SW480 (cell line): ENCODE measurements around the gene S100A7.
"Not testable (repeated sequence)": the region's sequence is repeated elsewhere in the genome, so short reads cannot be mapped to it uniquely, and the experiment has no call there.

ENCODE experiments used
- DNase-seq: peaks from one replicate; pipeline ENCODE4 v3.0.0-alpha.2; 2016; ENCODE audit warnings: low spot score

Gene S100A7

DNA sequence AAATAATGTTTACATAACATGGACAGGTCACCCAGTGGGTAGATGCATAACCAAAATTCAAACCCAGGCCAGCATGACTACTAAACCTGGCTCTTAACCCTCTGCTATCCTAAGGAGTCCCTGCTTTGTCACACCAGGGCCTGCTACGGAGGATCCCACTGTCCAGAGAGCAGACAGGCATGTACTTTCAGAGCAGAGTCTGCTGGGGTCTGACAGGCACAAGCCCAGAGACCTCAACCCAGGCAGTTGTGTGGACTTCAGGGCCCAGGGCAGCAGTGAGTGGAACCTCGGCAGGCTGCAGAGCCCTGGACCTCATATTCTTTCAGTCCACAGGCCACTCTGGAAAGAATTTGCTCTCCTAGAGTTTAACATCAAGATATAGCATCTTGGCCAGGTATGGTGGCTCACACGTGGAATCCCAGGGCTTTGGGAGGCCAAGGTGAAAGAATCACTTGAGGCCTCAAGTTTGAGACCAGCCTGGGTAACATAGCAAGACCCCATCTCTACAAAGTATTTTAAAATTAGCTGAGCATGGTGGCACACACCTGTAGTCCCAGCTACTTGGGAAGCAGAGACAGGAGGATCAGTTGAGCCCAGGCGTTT is 16.1 kb upstream of the S100A7 start:
- DNase-seq: no peak

DNA sequence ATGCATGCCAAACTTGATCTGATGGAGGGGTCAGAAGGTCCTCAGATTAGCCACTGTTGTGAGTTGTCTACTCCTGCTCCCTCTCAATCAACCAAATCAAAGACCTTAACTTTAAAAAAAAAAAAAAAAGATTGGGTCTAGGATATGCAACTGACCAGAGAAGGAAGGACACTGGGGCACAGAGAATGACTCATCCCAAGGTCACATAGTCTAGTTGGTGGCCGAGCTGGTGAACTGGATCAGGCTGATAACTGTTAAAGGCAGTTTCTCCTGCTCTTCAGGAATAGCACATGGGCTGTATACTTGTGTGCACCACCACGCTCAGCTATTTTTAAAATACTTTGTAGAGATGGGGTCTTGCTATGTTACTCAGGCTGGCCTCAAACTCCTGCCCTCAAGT is 14.8 kb upstream of the S100A7 start:
- DNase-seq: no peak

DNA sequence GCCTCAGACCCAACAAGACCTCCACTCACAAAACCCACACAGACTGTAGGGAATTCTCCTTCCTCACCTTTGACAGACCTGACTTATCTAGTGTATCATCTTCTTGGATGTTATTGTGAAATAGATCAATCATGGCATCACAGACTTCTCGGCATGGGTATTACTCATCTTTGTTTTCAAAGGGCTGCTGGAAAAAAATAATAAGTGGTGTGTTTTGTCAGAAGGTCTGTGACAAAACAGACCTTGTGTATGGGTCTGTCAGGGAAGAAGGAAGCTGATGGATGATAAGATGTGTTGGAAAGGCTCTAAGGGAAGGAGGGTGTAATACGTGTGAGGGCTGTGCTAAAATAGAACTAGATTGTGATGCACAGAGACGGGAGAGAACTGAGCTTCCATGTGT is 13.9 kb upstream of the S100A7 start:
- no peak for DNase-seq

DNA sequence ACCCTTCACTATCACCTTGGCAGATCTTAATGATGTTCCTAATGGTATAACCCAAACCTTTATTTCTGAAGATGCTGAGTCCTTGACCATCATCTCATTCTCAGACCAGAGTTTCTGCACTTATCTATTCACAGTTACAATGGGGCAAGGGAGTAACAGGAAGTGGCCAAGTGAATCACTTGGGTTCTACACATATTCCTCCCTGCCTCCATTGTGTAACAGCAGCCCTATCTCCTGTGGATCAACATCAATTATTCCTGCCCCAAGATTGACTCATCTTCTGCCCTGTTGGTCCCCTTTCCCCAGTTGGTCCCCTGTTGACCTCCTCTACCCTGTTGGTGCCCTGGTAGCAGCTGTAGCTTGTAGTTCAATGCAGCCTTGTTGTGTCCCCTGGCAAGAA is 10.3 kb upstream of the S100A7 start:
- no peak for DNase-seq

DNA sequence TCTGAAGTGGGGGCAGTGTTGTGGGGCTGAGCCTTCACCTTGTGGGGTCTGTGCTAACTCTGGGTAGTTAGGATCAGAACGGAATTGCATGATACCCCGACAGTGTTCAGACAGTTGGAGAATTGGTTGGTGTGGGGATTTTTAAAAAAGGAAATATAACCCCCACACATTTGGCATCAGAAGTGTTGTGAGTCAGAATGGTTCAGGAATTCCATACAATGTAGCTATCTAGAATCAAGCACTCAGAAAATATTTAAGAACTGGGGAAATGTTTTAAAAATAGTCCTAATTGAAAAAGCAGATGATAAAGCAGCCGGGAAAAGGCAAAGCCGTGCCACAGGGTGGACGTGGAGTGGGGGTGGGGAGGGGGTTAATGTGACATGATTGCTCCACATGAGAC is 6.5 kb upstream of the S100A7 start:
- no peak for DNase-seq

DNA sequence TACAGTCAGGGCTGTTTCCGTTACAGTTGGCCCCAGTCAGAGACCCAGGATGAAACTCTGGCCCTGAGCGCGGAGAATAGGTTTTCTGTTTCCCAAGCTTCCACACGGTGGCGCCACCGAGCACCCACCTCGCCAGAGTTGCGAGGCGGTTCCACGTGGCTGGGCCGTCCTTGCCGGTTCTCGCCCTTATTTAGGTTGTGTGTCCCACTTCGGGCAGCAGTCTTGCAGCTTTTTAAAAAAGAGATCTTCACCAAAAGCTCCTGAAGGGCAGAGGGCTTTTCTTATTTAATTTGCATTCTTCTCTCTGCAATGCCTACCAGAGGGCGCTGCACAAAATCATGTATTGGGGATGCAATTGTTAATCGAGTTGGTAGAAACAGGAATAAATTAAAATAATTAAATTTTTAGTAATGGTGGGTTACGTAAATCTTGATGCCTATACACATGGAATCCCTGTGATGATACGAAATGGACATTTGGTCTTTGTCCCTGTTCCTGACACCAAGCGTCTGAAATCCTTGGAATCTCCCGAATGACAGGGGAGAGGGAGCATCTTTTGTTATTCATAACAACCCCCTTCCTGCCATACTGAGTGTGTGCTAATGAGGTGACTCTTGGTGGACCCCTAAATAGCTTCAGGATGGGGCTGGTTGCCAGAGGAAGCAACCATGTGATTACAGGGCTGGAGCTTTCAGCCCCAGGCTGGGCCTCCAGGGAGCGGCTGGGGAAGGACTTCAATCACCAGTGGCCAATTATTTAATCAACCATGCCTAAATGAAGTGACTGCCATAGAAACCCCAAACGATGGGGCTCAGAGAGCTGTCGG is 5.6 kb upstream of the S100A7 start:
- peak; percentile 4 for DNase-seq

DNA sequence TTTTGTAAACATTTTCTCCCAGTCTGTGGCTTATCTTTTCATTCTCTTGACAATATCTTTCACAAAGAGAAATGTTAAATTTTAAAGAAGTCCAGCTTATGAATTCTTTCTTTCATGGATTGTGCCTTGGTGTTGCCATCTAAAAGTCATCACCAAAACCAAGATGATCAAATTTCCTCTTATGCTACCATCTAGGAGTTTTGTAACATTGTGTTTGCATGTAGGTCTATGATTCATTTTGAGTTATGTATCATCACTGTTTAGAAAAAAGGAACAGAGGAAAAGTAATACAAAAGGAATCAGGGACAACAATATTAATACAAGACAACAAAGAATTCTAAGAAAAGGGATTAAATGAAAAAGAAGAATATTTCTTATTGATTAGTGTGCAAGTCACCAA is 2.3 kb upstream of the S100A7 start:
- not testable (repeated sequence) for DNase-seq

DNA sequence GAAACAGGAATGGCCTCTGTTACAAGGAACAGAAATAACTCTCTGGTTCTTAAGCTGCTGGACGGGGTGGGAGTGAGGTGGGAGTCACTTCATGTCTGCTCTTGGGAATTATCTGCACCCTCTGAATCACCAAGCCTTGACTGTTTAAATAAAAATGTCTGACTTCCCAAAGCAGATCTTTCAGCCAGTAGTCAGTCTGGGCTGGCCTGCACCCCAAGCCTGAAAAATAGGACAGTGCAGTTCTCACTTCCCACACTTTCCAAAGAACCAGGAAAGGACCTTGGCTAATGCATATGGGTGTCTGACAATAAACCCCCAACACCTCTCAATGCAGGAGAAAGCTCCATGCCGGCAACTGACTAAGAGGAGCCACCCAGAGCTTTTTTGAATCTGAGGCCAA is 796 bp downstream of the S100A7 start:
- DNase-seq: no peak

DNA sequence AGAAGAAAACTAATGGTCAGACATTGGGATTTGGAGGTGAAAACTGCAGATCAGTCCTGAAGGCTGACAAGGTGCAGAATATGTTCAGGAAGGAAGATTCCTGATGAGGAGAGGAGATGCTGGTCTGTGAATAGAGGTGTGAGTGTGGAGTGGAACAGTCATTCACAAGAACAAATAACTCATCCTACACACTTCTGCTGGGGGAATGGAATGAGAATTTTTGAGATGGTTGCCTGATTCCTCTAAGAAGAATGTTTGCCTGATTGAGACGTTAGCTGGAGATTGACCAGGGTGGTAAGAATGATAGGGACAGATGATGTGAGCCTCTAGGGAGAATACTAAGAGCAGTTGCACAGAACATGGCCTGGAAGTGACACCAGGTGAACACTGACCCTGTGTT is 4.1 kb downstream of the S100A7 start:
- DNase-seq: no peak

DNA sequence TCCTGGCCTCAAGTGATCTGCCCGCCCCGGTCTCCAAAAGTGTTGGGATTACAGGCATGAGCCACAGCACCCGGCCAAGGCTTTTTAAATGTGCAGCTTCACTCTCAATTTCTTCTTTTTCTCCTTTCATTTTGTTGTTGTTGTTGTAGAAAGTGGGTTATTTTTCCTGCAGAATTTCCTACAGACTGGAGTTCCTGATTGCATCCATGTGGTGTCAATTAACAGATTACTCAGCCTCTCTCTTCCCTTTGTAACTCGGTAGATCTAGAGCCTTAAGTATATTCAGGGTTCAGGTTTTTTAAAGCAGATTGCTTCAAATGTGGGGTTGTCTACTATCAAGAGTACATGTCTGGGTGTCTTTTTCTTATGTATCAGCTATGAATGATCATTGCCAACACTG is 11.6 kb downstream of the S100A7 start:
- DNase-seq: not testable (repeated sequence)

DNA sequence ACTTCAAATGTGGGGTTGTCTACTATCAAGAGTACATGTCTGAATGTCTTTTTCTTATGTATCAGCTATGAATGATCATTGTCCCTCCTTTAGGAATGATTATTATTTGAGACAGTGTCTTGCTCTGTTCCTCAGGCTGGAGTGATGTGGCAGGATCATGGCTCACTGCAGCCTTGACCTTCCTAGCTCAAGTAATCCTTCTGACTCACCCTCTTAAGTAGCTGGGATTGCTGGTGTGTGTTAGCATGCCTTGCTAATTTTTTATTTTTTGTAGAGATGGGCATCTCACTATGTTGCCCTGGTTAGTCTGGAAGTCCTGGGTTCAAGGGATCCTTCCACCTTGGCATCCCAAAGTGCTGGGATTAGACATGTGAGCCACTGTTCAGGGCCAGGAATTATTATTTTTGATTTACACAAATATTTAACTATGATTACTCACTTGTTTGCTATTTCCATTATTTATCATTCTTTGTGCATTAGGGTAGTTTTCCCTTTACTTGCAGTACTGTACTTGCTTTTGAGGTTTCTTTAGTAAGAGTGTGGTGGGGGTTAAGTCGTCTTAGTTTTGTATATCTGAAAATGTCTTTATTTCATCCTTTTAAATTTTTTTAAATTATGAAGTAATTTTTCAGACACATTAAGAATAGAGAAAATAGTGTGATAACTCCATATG is 12.8 kb downstream of the S100A7 start:
- DNase-seq: no peak

DNA sequence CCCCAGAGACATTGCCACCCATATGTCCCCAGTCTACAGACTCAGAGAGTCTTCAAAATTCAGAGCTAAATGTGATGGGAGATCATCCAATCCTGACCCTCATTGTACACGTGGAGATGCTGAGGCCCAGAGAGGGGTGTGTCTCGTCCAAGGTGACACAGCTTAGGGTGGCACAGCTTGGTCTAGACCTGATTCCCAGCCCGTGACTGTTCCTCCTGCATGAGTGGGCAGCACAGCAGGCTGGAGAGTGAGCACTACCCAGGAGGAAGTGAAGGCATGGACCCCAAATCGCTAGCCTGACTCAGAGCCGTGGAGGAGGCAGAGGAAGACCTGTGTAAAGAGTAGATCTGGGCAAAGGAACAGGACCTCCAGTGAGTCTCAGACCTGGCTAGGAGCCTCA is 16.4 kb downstream of the S100A7 start:
- DNase-seq: no peak

DNA sequence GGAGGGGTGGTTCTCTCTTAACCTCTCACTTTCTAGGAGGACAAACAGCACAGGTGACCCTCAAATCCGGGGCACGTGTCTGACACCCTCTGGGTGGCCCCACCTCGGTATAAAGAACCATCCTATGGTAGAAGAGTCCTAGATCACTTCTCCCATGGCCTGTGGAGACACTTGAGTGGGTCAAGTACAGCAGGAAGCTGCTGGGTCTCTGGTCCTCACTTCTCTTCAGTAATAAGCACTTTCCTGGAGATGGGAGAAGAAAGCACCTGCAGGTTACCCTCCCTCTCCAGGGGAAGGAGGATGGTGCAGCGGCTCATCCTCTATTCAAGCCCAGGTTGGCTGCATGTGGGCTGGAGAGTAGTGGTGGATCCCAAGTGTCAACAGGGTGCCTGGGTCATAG is 17.0 kb downstream of the S100A7 start:
- DNase-seq: no peak

DNA sequence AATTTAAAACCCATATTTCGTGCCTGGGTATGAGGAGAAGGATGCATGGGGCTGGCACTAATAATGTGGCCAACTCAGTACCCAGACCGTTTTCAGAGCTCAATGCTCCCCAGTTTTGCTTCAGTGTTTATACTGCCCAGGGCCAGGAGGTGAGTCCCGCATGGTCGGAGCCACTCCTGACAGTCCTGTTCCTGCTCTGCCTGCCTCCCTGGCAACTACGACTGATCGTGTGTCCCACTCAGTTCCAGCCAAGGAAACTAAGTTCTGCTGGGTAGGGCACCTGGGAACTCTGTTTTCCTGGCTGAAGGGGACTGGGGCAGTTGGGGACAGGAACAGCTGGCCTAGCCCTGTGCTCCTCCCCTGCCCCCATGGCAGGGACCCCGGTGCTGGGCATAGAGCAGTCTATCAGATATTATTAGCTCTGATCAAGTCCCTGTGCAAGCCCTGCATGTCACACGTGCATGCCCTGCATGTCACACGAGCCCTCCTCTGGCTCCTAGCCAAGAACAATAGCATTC is 19.2 kb downstream of the S100A7 start:
- no peak for DNase-seq

DNA sequence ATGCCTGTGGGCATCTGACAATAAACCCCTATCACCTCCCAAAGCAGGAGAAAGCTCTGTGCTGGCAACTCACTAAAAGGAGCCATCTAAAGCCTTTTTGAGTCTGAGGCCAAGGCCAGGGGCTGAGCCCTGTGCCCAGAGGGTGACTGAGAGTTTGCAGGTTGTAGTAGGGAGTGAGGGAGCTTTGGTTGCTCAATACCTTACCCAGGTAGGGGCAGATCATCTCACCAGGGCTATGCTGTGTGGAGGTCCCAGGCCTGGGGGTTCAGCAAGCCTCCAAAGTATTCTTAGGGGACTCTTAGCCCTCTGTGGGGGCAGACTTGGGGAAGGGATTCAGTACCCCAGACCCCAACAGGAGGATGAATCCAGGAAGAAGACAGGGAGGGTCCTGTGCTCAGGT is 21.2 kb downstream of the S100A7 start:
- no peak for DNase-seq

DNA sequence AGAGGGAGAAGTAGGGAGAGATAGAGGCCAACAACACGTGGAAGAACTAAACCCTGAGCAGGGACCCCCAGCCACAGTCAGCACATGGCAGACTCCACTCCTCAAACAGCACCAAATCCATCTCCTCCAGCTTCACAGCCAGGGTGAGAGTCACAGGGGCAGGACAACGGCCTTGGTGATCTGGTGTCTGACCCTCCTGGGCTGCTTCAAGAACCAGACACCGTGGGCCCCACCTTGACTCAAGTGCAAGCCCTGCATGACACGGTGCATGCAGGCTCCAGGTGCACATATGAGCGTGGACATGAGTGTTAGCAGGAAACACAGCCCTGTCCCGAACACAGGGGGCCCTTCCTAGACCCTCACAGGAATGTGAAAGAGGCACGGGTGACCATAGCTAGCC is 21.9 kb downstream of the S100A7 start:
- no peak for DNase-seq

DNA sequence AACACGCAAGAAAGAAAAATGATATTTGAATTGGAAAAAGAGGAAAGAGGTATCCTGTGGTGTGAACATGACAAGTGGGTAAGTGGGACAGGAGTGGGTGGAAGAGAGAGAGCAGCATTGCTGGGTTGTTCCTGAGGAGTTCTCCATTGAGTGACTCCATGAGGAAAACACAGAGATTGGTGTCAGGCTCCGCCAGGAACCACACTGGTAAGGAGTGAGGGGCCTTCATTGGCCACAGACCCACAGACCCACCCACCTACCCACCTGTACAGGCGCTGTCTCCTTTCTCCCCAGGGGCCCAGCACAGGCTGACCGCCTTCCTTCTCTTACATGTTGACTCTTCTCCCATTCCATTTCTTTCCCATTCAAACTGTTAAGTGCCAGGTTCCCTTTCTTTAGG is 23.2 kb downstream of the S100A7 start:
- no peak for DNase-seq

DNA sequence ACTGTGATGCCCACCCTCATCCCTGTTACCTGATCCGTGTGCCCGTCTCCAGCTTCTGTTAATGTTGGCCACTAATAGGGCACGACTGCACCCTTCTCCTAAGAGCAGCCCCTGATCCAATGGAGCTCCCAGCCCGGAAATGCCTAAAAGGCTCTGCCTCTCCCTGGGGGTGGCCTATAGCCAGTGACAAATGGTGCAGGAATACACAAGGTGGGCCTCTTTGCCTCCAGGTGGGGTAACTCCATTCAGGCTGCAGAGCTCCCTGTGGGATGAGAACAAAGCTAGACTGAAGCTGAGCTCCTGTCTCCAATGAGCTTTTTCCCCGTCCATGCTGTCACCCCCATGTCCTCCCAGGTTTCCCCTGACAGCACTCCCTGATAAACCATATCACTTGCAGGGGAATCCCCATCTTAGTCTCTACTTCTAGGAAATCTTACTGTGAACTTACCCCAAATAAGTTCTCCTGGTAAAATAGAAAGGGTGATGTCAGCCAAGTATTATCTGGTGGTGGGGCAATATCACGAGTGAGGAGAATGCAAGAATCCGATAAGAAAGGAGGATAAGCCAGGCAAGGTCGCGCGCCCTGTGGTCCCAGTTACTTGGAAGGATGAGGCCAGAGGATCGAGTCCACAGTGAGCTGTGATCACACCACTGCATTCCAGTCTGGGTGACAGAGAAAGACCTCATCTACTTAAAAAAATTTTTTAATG is 25.6 kb downstream of the S100A7 start:
- DNase-seq: no peak

DNA sequence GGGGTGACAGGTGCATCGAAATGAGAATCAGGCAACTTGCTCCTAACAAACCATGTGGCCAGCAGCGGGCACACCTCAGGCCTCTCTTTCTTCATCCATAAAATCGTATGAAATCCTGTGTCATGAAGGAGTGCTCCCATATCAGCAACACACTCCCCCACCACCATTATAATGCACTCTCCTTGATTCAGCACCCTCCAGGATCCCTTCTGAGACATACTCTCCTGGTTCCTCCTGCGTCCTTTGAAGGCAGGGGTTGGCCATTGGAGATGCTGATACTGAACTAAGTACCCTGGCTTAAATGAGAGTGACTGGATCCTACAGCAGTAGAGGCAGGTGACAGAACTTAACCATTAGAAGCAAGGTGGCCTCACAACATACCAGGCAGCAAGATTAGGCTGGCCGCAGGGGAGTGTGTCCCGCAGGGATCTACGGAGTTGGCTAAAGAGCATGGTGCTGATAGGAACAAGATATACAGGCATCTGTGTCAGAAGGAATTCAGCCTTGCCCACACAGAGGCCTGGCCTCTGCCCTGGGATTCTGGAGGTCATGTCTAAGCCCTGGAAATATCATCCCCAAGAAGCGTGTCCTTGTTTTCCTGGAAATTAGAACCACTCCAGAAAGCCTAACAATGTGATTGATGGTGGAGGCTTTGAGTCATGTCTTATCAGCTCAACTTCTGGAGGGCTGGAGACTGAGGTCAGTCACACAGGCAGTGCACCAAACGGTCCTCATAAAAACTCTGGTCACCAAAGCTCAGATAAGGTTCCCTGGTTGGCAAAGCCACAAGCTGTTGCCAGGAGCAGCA is 27.4 kb downstream of the S100A7 start:
- DNase-seq: no peak

DNA sequence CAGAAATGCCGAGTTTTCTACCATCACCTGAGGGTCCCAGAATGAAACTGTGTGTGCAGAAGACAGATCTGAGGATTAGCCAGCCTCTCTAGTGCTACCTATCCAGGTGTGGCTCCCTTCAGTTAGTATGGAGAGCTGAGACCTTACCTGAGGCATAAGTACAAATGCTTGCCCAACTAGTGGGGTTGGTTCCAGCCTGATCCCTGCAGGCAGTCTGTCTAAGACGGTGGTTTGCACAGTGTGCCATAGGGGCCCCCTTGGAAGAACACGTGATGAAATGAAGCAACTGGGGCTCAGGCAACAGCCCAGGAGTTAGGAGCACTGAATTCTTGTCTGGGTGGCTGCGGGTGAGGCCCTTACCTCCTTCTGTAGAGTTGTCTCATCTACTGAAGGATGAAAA is 28.5 kb downstream of the S100A7 start:
- no peak for DNase-seq

DNA sequence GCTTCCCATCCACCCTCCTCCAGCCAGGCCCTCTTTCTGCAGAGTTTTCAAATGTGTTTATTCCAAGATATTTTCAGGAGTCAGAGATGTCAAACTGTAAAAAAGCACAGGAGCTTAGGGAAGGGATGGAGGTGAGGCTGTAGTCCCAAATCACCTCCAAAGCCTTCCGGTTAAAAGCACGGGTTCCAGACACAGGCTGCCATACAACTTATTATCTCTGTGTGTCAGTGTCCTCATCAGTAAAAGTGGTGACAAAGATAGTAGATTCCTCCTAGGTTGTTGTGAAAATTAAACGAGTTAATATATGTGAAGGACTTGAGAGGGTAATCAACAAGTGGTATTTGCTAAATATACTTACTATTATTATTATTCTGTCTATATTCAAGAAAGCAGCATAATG is 29.0 kb downstream of the S100A7 start:
- no peak for DNase-seq

DNA sequence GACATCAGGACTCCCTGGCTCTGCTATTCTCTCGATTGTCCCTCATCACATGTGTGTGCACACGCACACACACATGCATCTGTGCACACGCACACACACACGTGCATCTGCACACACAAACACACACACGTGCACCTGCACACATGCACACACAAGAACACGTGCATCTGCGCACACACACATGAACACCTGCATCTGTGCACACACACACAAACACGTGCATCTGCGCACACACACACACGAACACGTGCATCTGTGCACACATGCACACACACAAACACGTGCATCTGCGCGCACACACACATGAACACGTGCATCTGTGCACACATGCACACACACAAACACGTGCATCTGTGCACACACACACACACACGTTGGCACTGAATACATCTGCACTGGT is 29.4 kb downstream of the S100A7 start:
- no peak for DNase-seq
